Neutrophil (primary cell): Measurements from ENCODE around the gene ATP5ME.

Source experiments
- H3K27ac ChIP-seq: fragments of 200-600 bp; sonication (generic); 2 replicates; pipeline ENCODE4 v1.5.1; 2016; ENCODE audit warnings: mild to moderate bottlenecking, moderate library complexity
- H3K27me3 ChIP-seq: fragments of 200-600 bp; sonication (generic); 2 replicates; pipeline ENCODE4 v1.6.0; 2016; ENCODE audit warnings: mild to moderate bottlenecking
- H3K36me3 ChIP-seq: fragments of 200-600 bp; sonication (generic); 2 replicates; pipeline ENCODE4 v1.5.1; 2017
- H3K4me1 ChIP-seq, 2 experiments: fragments of 200-600 bp in 1 of 2; sonication (generic) in 1 of 2; 1 replicate in 1 of 2; 2 replicates in 1 of 2; pipeline versions ENCODE4 v1.5.1 to v1.6.1; 2013 to 2016; ENCODE audit warnings: low read depth in 1 of 2, low read length in 1 of 2, mild to moderate bottlenecking in 1 of 2, moderate library complexity in 1 of 2; ENCODE audit not compliant: control insufficient read depth in 1 of 2, insufficient read depth in 1 of 2
- H3K4me3 ChIP-seq, 2 experiments: fragments of 200-600 bp in 1 of 2; sonication (generic) in 1 of 2; 1 replicate in 1 of 2; 2 replicates in 1 of 2; pipeline ENCODE4 v1.5.1; 2013 to 2016; ENCODE audit warnings: low read depth in 1 of 2, low read length in 1 of 2, mild to moderate bottlenecking in 1 of 2, moderate library complexity in 1 of 2
- H3K9me3 ChIP-seq: fragments of 200-600 bp; sonication (generic); 2 replicates; pipeline ENCODE4 v1.5.1; 2016
- CTCF ChIP-seq: fragments of 200-600 bp; sonication (generic); IDR thresholded peaks from 2 replicates; pipeline ENCODE4 v1.5.1; 2016; ENCODE audit warnings: antibody characterized with exemption

The ATP5ME gene

GRCh38 chr4:712093-712492 lies 38.0 kb upstream of the ATP5ME start:
- Histone ChIP-seq H3K27ac (no peak overlapping the region), H3K4me1 (peaks cover 38 to 41% of the 10 kb centered on the region in 2 experiments), H3K9me3 (no peaks in the 10 kb centered on the region), H3K36me3 (peaks cover 9% of the 10 kb centered on the region), H3K4me3 (no peak overlapping the region), H3K27me3 (no peaks in the 10 kb centered on the region)
- TF ChIP-seq CTCF = no peak

GRCh38 chr4:710916-711315 lies 36.8 kb upstream of the ATP5ME start:
- peak overlapping the region; percentile 91 for H3K27ac ChIP-seq
- no peaks in the 10 kb centered on the region for H3K9me3 ChIP-seq
- peaks cover 9% of the 10 kb centered on the region for H3K36me3 ChIP-seq
- H3K27me3 ChIP-seq = no peaks in the 10 kb centered on the region
- TF ChIP-seq CTCF = no peak
- H3K4me3 ChIP-seq = peak overlapping the region in 1 of 2 experiments; percentile 50
- H3K4me1 ChIP-seq = peaks cover 47 to 53% of the 10 kb centered on the region in 2 experiments

GRCh38 chr4:710116-710515 lies 36.0 kb upstream of the ATP5ME start:
- no peak for TF ChIP-seq CTCF
- Histone ChIP-seq H3K27ac (peak overlapping the region; percentile 91), H3K36me3 (peaks cover 9% of the 10 kb centered on the region), H3K27me3 (no peaks in the 10 kb centered on the region), H3K4me3 (peak overlapping the region; percentile 37 to 50), H3K4me1 (peaks cover 49 to 59% of the 10 kb centered on the region in 2 experiments), H3K9me3 (no peaks in the 10 kb centered on the region)

- peaks cover 54 to 66% of the 10 kb centered on the region in 2 experiments for H3K4me1 ChIP-seq
- H3K27me3 ChIP-seq = no peaks in the 10 kb centered on the region
- TF ChIP-seq CTCF = no peak
- no peaks in the 10 kb centered on the region for H3K9me3 ChIP-seq
- H3K36me3 ChIP-seq = peaks cover 6% of the 10 kb centered on the region
- H3K27ac ChIP-seq = peak overlapping the region; percentile 91
- H3K4me3 ChIP-seq = peak overlapping the region in 1 of 2 experiments; percentile 50
Measured at GRCh38 chr4:709348-709747, 35.3 kb upstream of the ATP5ME start.

- Histone ChIP-seq H3K4me3 (peak overlapping the region in 1 of 2 experiments; percentile 18), H3K36me3 (no peaks in the 10 kb centered on the region), H3K4me1 (peaks cover 54 to 70% of the 10 kb centered on the region in 2 experiments), H3K9me3 (no peaks in the 10 kb centered on the region), H3K27ac (peak overlapping the region; percentile 91), H3K27me3 (no peaks in the 10 kb centered on the region)
- no peak for TF ChIP-seq CTCF
Measured at GRCh38 chr4:708631-708933, 34.5 kb upstream of the ATP5ME start.
